HG02678 (cell line): ENCODE measurements around the gene ARHGAP19.

Source experiments
- ATAC-seq: cut with Tn5 transposase; IDR thresholded peaks from one replicate; pipeline ENCODE4 v1.9.1; 2021; ENCODE audit warnings: mild to moderate bottlenecking, moderate library complexity; ENCODE audit not compliant: unreplicated experiment

ARHGAP19 gene

GRCh38 chr10:97292097-97292861, at the start of gene ARHGAP19:
Gene ARHGAP19 (minus strand): TSS chr10:97292637. CDS start chr10:97292627, 10 bp downstream.
- peak; percentile 95 for ATAC-seq

GRCh38 chr10:97341416-97341815, 49.0 kb upstream of the ARHGAP19 start:
- ATAC-seq = no peak

- no peak for ATAC-seq
Observed at GRCh38 chr10:97338041-97338440, 45.6 kb upstream of the ARHGAP19 start.

GRCh38 chr10:97336942-97337831, 44.8 kb upstream of the ARHGAP19 start:
- ATAC-seq = no peak

- ATAC-seq = no peak
Observed at GRCh38 chr10:97336446-97336845, 44.0 kb upstream of the ARHGAP19 start.

- ATAC-seq = no peak
Observed at GRCh38 chr10:97336006-97336405, 43.6 kb upstream of the ARHGAP19 start.

- no peak for ATAC-seq
Observed at GRCh38 chr10:97335188-97335619, 42.8 kb upstream of the ARHGAP19 start.

GRCh38 chr10:97334370-97335175, 42.1 kb upstream of the ARHGAP19 start, which contains the start of gene FRAT2:
Gene FRAT2 (minus strand): TSS chr10:97334729. CDS start chr10:97334572, 157 bp downstream.
- peak; percentile 87 for ATAC-seq

GRCh38 chr10:97333601-97334369, 41.3 kb upstream of the ARHGAP19 start:
- peak; percentile 28 for ATAC-seq

- ATAC-seq = no peak
Observed at GRCh38 chr10:97333351-97333600, 40.8 kb upstream of the ARHGAP19 start.

GRCh38 chr10:97332591-97333350, 40.3 kb upstream of the ARHGAP19 start:
- ATAC-seq = no peak

GRCh38 chr10:97331153-97331703, 38.8 kb upstream of the ARHGAP19 start:
- ATAC-seq = no peak

- no peak for ATAC-seq
Observed at GRCh38 chr10:97329766-97330165, 37.3 kb upstream of the ARHGAP19 start.

- ATAC-seq = no peak
Observed at GRCh38 chr10:97328646-97329453, 36.4 kb upstream of the ARHGAP19 start.

GRCh38 chr10:97327348-97328294, 35.2 kb upstream of the ARHGAP19 start:
- ATAC-seq = no peak

GRCh38 chr10:97325754-97326153, 33.3 kb upstream of the ARHGAP19 start:
- no peak for ATAC-seq

GRCh38 chr10:97323501-97323900, 31.1 kb upstream of the ARHGAP19 start:
- no peak for ATAC-seq
